Measurements from ENCODE around the gene NKX1-2.

DNA sequence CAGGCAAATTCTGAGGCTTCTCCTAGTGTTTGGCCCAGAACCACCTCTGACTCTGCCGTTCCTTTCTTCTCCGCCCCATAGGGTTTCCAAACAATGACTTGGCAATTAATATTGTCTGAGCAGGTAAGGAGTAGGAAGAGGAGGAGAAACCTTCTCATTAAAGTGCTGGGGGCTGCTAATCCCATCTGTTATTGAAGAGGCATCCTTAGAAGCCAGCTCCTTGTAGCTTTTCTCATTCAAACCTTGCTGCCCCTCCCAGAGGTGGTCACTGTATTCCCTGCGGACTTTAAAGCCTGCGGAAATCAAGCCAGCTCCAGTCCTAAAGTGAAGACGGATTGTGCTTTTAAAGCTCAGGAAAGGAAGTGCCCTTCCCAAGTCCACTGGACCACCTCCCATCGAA, 1.4 kb upstream of the NKX1-2 start:
- TF ChIP-seq POLR2AphosphoS5 (IDR thresholded peaks at IDR 0.05; ENCODE audit: low read depth), result no peak
- TF ChIP-seq CTCF (IDR thresholded peaks at IDR 0.05; ENCODE audit: insufficient read depth, low read length), result no peak
- TF ChIP-seq, protein P1, sequence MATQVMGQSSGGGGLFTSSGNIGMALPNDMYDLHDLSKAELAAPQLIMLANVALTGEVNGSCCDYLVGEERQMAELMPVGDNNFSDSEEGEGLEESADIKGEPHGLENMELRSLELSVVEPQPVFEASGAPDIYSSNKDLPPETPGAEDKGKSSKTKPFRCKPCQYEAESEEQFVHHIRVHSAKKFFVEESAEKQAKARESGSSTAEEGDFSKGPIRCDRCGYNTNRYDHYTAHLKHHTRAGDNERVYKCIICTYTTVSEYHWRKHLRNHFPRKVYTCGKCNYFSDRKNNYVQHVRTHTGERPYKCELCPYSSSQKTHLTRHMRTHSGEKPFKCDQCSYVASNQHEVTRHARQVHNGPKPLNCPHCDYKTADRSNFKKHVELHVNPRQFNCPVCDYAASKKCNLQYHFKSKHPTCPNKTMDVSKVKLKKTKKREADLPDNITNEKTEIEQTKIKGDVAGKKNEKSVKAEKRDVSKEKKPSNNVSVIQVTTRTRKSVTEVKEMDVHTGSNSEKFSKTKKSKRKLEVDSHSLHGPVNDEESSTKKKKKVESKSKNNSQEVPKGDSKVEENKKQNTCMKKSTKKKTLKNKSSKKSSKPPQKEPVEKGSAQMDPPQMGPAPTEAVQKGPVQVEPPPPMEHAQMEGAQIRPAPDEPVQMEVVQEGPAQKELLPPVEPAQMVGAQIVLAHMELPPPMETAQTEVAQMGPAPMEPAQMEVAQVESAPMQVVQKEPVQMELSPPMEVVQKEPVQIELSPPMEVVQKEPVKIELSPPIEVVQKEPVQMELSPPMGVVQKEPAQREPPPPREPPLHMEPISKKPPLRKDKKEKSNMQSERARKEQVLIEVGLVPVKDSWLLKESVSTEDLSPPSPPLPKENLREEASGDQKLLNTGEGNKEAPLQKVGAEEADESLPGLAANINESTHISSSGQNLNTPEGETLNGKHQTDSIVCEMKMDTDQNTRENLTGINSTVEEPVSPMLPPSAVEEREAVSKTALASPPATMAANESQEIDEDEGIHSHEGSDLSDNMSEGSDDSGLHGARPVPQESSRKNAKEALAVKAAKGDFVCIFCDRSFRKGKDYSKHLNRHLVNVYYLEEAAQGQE (IDR thresholded peaks at IDR 0.05; ENCODE audit: insufficient replicate concordance, low read depth), result no peak
- TF ChIP-seq GABPA (IDR thresholded peaks at IDR 0.05; ENCODE audit: low read depth), result no peak
- no peak for TF ChIP-seq SPI1 (IDR thresholded peaks at IDR 0.05; ENCODE audit: borderline replicate concordance, low read depth)

Data from HL-60 (cell line).